Keratinocyte (primary cell): ENCODE measurements around the gene LIN52. TPM values are rescaled to one million over a fixed set of nuclear protein-coding genes. Genes with fewer than 3 reads are reported as not detected.

ENCODE experiments used
- DNase-seq: peaks from one replicate; pipeline ENCODE4 v3.0.0-alpha.2; 2011; ENCODE audit warnings: low read depth, missing footprints, low spot score
- FAIRE-seq: peaks from 2 replicates; lab custom pipeline; 2011; peaks lifted over from hg19 to GRCh38; lab: Jason Lieb, UNC
- H2AFZ ChIP-seq: 2 replicates; pipeline ENCODE4 v1.6.0; 2012; ENCODE audit warnings: low read length, control low read depth, inconsistent platforms; ENCODE audit not compliant: control insufficient read depth
- H3K27ac ChIP-seq: 2 replicates; pipeline ENCODE4 v1.5.1; 2011; ENCODE audit warnings: low read length; ENCODE audit not compliant: control insufficient read depth, insufficient read depth
- H3K27me3 ChIP-seq: 3 replicates; pipeline ENCODE4 v1.6.0; 2011; ENCODE audit warnings: low read length; ENCODE audit not compliant: control insufficient read depth, insufficient read depth; ENCODE audit errors: extremely low read depth
- H3K36me3 ChIP-seq, 2 experiments: 2 replicates in 1 of 2; 3 replicates in 1 of 2; pipeline ENCODE4 v1.5.1; 2011; ENCODE audit warnings: low read length in 2 of 2, mild to moderate bottlenecking in 1 of 2; ENCODE audit not compliant: control insufficient read depth in 2 of 2, insufficient read depth in 2 of 2; ENCODE audit errors: extremely low read depth in 1 of 2
- H3K4me1 ChIP-seq: 3 replicates; pipeline ENCODE4 v1.5.1; 2011; ENCODE audit warnings: low read length; ENCODE audit not compliant: control insufficient read depth, insufficient read depth; ENCODE audit errors: extremely low read depth
- H3K4me2 ChIP-seq: 3 replicates; pipeline ENCODE4 v1.6.0; 2011; ENCODE audit warnings: low read depth, low read length; ENCODE audit not compliant: control insufficient read depth, insufficient read depth; ENCODE audit errors: extremely low read depth
- H3K4me3 ChIP-seq, 3 experiments: fragments of 200-600 bp in 1 of 3; sonication (generic) in 1 of 3; 2 replicates in 2 of 3; 3 replicates in 1 of 3; pipeline ENCODE4 v1.5.1; 2011 to 2016; ENCODE audit warnings: low read length in 3 of 3, mild to moderate bottlenecking in 3 of 3, control low read depth in 2 of 3, inconsistent platforms in 1 of 3, low read depth in 1 of 3, mixed read lengths in 1 of 3, mixed run types in 1 of 3, moderate library complexity in 1 of 3; ENCODE audit not compliant: control insufficient read depth in 2 of 3, insufficient read depth in 2 of 3; ENCODE audit errors: extremely low read depth in 1 of 3
- H3K79me2 ChIP-seq: 2 replicates; pipeline ENCODE4 v1.6.0; 2012; ENCODE audit warnings: low read length; ENCODE audit not compliant: control insufficient read depth, insufficient read depth
- H3K9ac ChIP-seq: 3 replicates; pipeline ENCODE4 v1.6.0; 2011; ENCODE audit warnings: low read length; ENCODE audit not compliant: control insufficient read depth, insufficient read depth; ENCODE audit errors: extremely low read depth
- H3K9me1 ChIP-seq: 3 replicates; pipeline ENCODE4 v1.6.0; 2011; ENCODE audit warnings: low read length; ENCODE audit not compliant: control insufficient read depth, insufficient read depth; ENCODE audit errors: extremely low read depth
- H3K9me3 ChIP-seq: 2 replicates; pipeline ENCODE4 v1.5.1; 2012; ENCODE audit warnings: low read depth, low read length; ENCODE audit not compliant: control insufficient read depth
- H4K20me1 ChIP-seq: 3 replicates; pipeline ENCODE4 v1.6.0; 2011; ENCODE audit warnings: low read length; ENCODE audit not compliant: control insufficient read depth, insufficient read depth; ENCODE audit errors: extremely low read depth
- EZH2 ChIP-seq: IDR thresholded peaks from one replicate; pipeline ENCODE4 v1.6.1; 2012; ENCODE audit warnings: inconsistent platforms, mild to moderate bottlenecking, low read length, moderate library complexity
- dilution Hi-C: fragments of 300-500 bp; cut with MboI; formaldehyde crosslinking; loops from one replicate; pipeline ENCODE4 v1.7.0; 2020; ENCODE audit warnings: low sequenced_read_pairs; ENCODE audit not compliant: extremely low pct_ligation_motif_present
- polyA plus RNA-seq, 5 experiments: library from polyadenylated mRNA; depleted of rRNA in 3 of 5; stranded (reverse) in 3 of 5; stranded (forward) in 1 of 5; unstranded in 1 of 5; fragments of >200 nt; gene quantifications; 1 replicate in 1 of 5; 2 replicates in 3 of 5; 3 replicates in 1 of 5; pipeline versions ENCODE4 v1.2.1 to v1.2.3, GENCODE V29; 2011 to 2012; ENCODE audit warnings: missing spikeins in 2 of 5, low read depth in 1 of 5, low replicate concordance in 1 of 5
- TF ChIP-seq, protein P1 (sequence below), 3 experiments: IDR thresholded peaks in 1 of 3; conservative IDR thresholded peaks in 1 of 3; optimal IDR thresholded peaks in 1 of 3; 2 replicates in 2 of 3; 3 replicates in 1 of 3; pipeline versions ENCODE3 to v1.5.1; 2011; ENCODE audit warnings: low read length in 3 of 3, mild to moderate bottlenecking in 3 of 3, moderate library complexity in 2 of 3, control low read depth in 1 of 3, inconsistent platforms in 1 of 3; ENCODE audit not compliant: insufficient read depth in 2 of 3; ENCODE audit errors: extremely low read depth in 1 of 3

The LIN52 gene
- polyA plus RNA-seq, 1 donor (not counting 4 experiments of a cell fraction or from before 2014, with no cell fraction given) = 6.8 TPM

DNA sequence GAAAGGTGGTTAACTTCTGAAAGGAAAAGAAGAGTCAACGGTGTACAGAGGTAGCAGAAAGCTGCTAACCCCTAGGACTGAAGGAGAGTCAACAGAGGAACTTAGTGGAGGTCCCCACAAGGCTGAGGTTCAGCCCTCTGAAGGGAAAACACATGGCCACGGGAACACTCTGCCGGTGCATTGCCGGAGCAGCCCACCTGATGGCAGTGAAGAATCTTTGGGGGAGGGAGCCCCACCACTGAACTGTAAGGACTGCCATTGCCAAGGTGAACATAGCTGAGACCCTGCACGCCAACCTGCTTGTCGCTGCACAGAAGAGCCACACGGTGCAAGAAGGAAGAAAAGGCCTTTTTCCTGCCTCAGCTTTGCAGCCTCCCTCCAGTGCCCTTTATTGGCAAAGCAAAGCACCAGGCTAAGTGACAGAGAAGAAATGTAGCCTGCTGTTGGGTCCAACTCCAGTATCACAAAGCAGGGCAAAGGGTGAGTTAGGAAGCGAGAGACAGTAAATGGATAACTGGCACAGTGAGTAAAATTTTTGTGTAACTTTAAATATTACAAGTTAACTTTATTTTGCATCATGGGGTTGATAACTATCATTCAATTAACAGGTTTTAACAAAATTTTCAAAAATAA, 76.9 kb downstream of the LIN52 start:
- H3K4me2 ChIP-seq = no peak overlapping the region
- no peaks in the 10 kb centered on the region for H3K27me3 ChIP-seq
- H3K9me1 ChIP-seq = no peaks in the 10 kb centered on the region
- dilution Hi-C loops = no loop called here
- no peaks in the 10 kb centered on the region for H3K4me1 ChIP-seq
- no peaks in the 10 kb centered on the region for H3K79me2 ChIP-seq
- H4K20me1 ChIP-seq = no peaks in the 10 kb centered on the region
- no peaks in the 10 kb centered on the region for H3K9me3 ChIP-seq
- H3K27ac ChIP-seq = no peak overlapping the region
- H2AFZ ChIP-seq = no peak overlapping the region
- FAIRE-seq (no peak), DNase-seq (no peak)
- no peaks in the 10 kb centered on the region for H3K36me3 ChIP-seq
- no peak overlapping the region for H3K4me3 ChIP-seq
- no peak overlapping the region for H3K9ac ChIP-seq
- TF ChIP-seq EZH2 = no peak
- TF ChIP-seq, protein P1, sequence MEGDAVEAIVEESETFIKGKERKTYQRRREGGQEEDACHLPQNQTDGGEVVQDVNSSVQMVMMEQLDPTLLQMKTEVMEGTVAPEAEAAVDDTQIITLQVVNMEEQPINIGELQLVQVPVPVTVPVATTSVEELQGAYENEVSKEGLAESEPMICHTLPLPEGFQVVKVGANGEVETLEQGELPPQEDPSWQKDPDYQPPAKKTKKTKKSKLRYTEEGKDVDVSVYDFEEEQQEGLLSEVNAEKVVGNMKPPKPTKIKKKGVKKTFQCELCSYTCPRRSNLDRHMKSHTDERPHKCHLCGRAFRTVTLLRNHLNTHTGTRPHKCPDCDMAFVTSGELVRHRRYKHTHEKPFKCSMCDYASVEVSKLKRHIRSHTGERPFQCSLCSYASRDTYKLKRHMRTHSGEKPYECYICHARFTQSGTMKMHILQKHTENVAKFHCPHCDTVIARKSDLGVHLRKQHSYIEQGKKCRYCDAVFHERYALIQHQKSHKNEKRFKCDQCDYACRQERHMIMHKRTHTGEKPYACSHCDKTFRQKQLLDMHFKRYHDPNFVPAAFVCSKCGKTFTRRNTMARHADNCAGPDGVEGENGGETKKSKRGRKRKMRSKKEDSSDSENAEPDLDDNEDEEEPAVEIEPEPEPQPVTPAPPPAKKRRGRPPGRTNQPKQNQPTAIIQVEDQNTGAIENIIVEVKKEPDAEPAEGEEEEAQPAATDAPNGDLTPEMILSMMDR (optimal IDR thresholded peaks at IDR 0.05 in 1 of 3, IDR thresholded peaks at IDR 0.05 in 1 of 3, conservative IDR thresholded peaks at IDR 0.05 in 1 of 3; ENCODE audit: extremely low read depth in 1 of 3, insufficient read depth in 2 of 3, low read length in 3 of 3) = no peak

DNA sequence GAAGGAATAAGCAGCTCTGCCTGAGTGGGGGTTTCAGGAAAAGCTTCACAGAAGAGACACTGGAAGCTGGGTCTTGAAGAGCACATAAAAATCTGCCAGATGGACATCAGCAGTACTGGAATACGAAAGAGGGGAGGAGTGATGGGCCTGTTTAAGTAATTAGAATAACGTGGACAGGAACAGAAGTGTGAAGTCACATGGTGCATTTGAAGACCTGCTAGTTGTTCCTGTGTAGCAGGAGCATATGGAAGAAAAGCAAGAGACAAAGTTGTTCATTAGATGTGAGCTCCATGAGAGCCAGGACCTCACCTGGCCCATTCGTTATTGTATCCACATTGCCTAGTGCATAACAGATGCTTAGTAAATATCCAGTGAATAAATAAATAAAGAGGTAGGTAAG, 85.2 kb downstream of the LIN52 start:
- H3K4me2 ChIP-seq = no peak overlapping the region
- H4K20me1 ChIP-seq = no peaks in the 10 kb centered on the region
- no peak for TF ChIP-seq EZH2
- TF ChIP-seq, protein P1 (optimal IDR thresholded peaks at IDR 0.05 in 1 of 3, IDR thresholded peaks at IDR 0.05 in 1 of 3, conservative IDR thresholded peaks at IDR 0.05 in 1 of 3; ENCODE audit: extremely low read depth in 1 of 3, insufficient read depth in 2 of 3, low read length in 3 of 3) = no peak
- no peak overlapping the region for H3K27ac ChIP-seq
- H3K27me3 ChIP-seq = no peaks in the 10 kb centered on the region
- no peak overlapping the region for H2AFZ ChIP-seq
- dilution Hi-C loops = no loop called here
- H3K4me3 ChIP-seq = no peak overlapping the region
- H3K79me2 ChIP-seq = no peaks in the 10 kb centered on the region
- H3K36me3 ChIP-seq = no peaks in the 10 kb centered on the region
- H3K9ac ChIP-seq = no peak overlapping the region
- no peaks in the 10 kb centered on the region for H3K9me3 ChIP-seq
- FAIRE-seq (no peak), DNase-seq (no peak)
- H3K9me1 ChIP-seq = no peaks in the 10 kb centered on the region
- H3K4me1 ChIP-seq = no peaks in the 10 kb centered on the region
